HepG2 (cell line): Measurements from ENCODE around the gene ZP2. TPM values are rescaled to one million over a fixed set of nuclear protein-coding genes. Genes with fewer than 3 reads are reported as not detected.

Experiments
- EP300 ChIP-seq, 3 experiments: sonication (generic) in 1 of 3; formaldehyde crosslinking in 1 of 3; IDR thresholded peaks; 2 replicates each; pipeline versions ENCODE4 v1.5.1 to v1.6.1; 2011 to 2020; ENCODE audit warnings: low read depth in 2 of 3, low read length in 2 of 3, borderline replicate concordance in 1 of 3, improper control_type of control experiment in 1 of 3, mild to moderate bottlenecking in 1 of 3, missing genetic modification reagents in 1 of 3, moderate library complexity in 1 of 3
- HNF1A ChIP-seq, 2 experiments: sonication (generic) in 1 of 2; formaldehyde crosslinking in 1 of 2; IDR thresholded peaks; 2 replicates each; pipeline versions ENCODE4 v1.4.0 to v1.6.1; 2016 to 2020; ENCODE audit warnings: borderline replicate concordance in 1 of 2, low read depth in 1 of 2, mild to moderate bottlenecking in 1 of 2, missing genetic modification reagents in 1 of 2
- HOXA3 ChIP-seq: sonication (generic); formaldehyde crosslinking; IDR thresholded peaks from 2 replicates; pipeline ENCODE4 v1.5.0; 2020; ENCODE audit warnings: missing genetic modification reagents
- KDM1A ChIP-seq: IDR thresholded peaks from 2 replicates; pipeline ENCODE4 v1.6.1; 2016; ENCODE audit warnings: missing compliant biosample characterization
- MAF1 ChIP-seq: sonication (generic); formaldehyde crosslinking; IDR thresholded peaks from 2 replicates; pipeline ENCODE4 v1.5.0; 2020; ENCODE audit warnings: missing genetic modification reagents, borderline replicate concordance
- MTERF4 ChIP-seq: sonication (generic); formaldehyde crosslinking; IDR thresholded peaks from 2 replicates; pipeline ENCODE4 v1.8.0; 2023; ENCODE audit warnings: mild to moderate bottlenecking, missing genetic modification reagents
- USF2 ChIP-seq, 2 experiments: sonication (generic) in 1 of 2; formaldehyde crosslinking in 1 of 2; IDR thresholded peaks; 2 replicates each; pipeline versions ENCODE4 v1.5.1 to v1.6.1; 2011 to 2020; ENCODE audit warnings: borderline replicate concordance in 1 of 2, low read depth in 1 of 2, low read length in 1 of 2, mild to moderate bottlenecking in 1 of 2, missing genetic modification reagents in 1 of 2, moderate library complexity in 1 of 2
- ZNF18 ChIP-seq: sonication (generic); formaldehyde crosslinking; IDR thresholded peaks from 2 replicates; pipeline ENCODE4 v1.8.0; 2022; ENCODE audit warnings: mild to moderate bottlenecking, missing genetic modification reagents; ENCODE audit not compliant: insufficient replicate concordance
- ZNF460 ChIP-seq: sonication (generic); formaldehyde crosslinking; IDR thresholded peaks from 2 replicates; pipeline ENCODE4 v1.5.1; 2020; ENCODE audit warnings: missing genetic modification reagents, mild to moderate bottlenecking, borderline replicate concordance
- ZNF510 ChIP-seq: sonication (generic); formaldehyde crosslinking; IDR thresholded peaks from 2 replicates; pipeline ENCODE4 v1.4.0; 2020; ENCODE audit warnings: low read depth, mild to moderate bottlenecking, missing genetic modification reagents
- ZNF704 ChIP-seq: sonication (generic); formaldehyde crosslinking; IDR thresholded peaks from 2 replicates; pipeline ENCODE4 v1.8.1; 2023; ENCODE audit warnings: mild to moderate bottlenecking, inconsistent platforms, moderate library complexity, missing genetic modification reagents, borderline replicate concordance
- ZNF891 ChIP-seq: sonication (generic); formaldehyde crosslinking; IDR thresholded peaks from 2 replicates; pipeline ENCODE4 v1.5.0; 2020; ENCODE audit warnings: mild to moderate bottlenecking, missing genetic modification reagents
- ZUFSP ChIP-seq: sonication (generic); formaldehyde crosslinking; IDR thresholded peaks from 2 replicates; pipeline ENCODE4 v1.9.0; 2021; ENCODE audit warnings: missing genetic modification reagents, mild to moderate bottlenecking, borderline replicate concordance
- polyA plus RNA-seq, 8 experiments: library from polyadenylated mRNA; depleted of rRNA in 3 of 8; stranded (reverse) in 7 of 8; unstranded in 1 of 8; fragments of >200 nt; fragmentation: Illumina TruSeq in 4 of 8; extraction: Trizol in 4 of 8; gene quantifications; 2 replicates each; pipeline versions ENCODE4 v1.2.1 to v1.2.3, GENCODE V29; 2011 to 2016; ENCODE audit warnings: low read depth in 4 of 8, missing spikeins in 1 of 8, mixed read lengths in 1 of 8; ENCODE audit not compliant: insufficient read depth in 1 of 8
- total RNA-seq, 5 experiments: library from RNA; depleted of rRNA; stranded (reverse); fragments of >200 nt; fragmentation: Illumina TruSeq; extraction: Trizol; gene quantifications; 2 replicates each; pipeline ENCODE4 v1.2.3, GENCODE V29; 2016; ENCODE audit warnings: low read depth in 1 of 5

Gene ZP2
- total and polyA plus RNA-seq, 2 of the 13 experiments (the other 11 are each of a cell fraction or from before 2014, with no cell fraction given), result not detected

- TF ChIP-seq HNF1A (IDR thresholded peaks at IDR 0.05; ENCODE audit: low read depth) (no peak; the same call in 1 of the 2 replicates), HNF1A (CRISPR knock-in tag; IDR thresholded peaks at IDR 0.05; ENCODE audit: borderline replicate concordance) (peak; percentile 15; the same call in 1 of the 2 replicates), EP300 (IDR thresholded peaks at IDR 0.05; ENCODE audit: low read depth in 2 of 2, low read length in 2 of 2) (no peak), EP300 (CRISPR knock-in tag; IDR thresholded peaks at IDR 0.05; ENCODE audit: borderline replicate concordance) (no peak), ZNF18 (CRISPR knock-in tag) (no peak), USF2 (IDR thresholded peaks at IDR 0.05; ENCODE audit: low read depth, low read length) (no peak), USF2 (CRISPR knock-in tag; IDR thresholded peaks at IDR 0.05; ENCODE audit: borderline replicate concordance) (no peak), ZNF704 (no peak), ZUFSP (CRISPR knock-in tag) (no peak), HOXA3 (CRISPR knock-in tag) (peak; percentile 29; the same call in 1 of the 2 replicates), KDM1A (CRISPR knock-in tag) (no peak), MAF1 (CRISPR knock-in tag) (no peak), ZNF891 (CRISPR knock-in tag) (no peak), MTERF4 (no peak), ZNF460 (CRISPR knock-in tag) (no peak), ZNF510 (CRISPR knock-in tag) (no peak)
Measured at GRCh38 chr16:21222495-21223337, 11.3 kb upstream of the ZP2 start (continued).
